Measurements from ENCODE around the gene CFHR2. TPM values are rescaled to one million over a fixed set of nuclear protein-coding genes. Genes with fewer than 3 reads are reported as not detected.
"Not testable (repeated sequence)": the region's sequence is repeated elsewhere in the genome, so short reads cannot be mapped to it uniquely, and the experiment has no call there.

CFHR2 gene
- total RNA-seq, 1 donor from 2014 or later = not detected

DNA sequence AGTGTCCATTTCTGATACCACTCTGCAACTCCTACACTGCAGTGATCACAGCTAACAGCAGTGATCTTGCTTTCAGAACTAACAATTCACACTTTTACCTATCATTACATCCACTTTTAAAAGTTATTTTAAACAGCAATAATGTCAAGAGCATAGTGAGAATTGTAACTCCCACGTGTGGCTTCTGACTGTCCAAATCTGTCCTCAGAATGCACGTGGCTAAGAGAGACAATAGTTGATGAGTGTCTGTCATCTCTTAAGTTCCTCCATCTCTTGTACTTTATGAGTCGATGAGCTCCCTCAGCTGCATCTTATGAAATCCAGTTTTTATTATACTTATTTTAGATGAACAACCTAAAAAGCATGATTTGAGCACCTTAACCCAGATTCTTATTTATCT, 17.3 kb downstream of the CFHR2 start:
- intact Hi-C loops (cut with DNase I) = no loop called here
- H3K27me3 ChIP-seq = no peaks in the 10 kb centered on the region
- H3K4me3 ChIP-seq = no peak overlapping the region
- no peaks in the 10 kb centered on the region for H3K9me3 ChIP-seq
- H3K27ac ChIP-seq = no peak overlapping the region
- no peaks in the 10 kb centered on the region for H3K36me3 ChIP-seq
- no peaks in the 10 kb centered on the region for H3K4me1 ChIP-seq
- DNase-seq (ENCODE audit: extremely low spot score in 2 of 2) = no peak
- no peak for TF ChIP-seq POLR2A (IDR thresholded peaks at IDR 0.05)
- TF ChIP-seq, protein P1, sequence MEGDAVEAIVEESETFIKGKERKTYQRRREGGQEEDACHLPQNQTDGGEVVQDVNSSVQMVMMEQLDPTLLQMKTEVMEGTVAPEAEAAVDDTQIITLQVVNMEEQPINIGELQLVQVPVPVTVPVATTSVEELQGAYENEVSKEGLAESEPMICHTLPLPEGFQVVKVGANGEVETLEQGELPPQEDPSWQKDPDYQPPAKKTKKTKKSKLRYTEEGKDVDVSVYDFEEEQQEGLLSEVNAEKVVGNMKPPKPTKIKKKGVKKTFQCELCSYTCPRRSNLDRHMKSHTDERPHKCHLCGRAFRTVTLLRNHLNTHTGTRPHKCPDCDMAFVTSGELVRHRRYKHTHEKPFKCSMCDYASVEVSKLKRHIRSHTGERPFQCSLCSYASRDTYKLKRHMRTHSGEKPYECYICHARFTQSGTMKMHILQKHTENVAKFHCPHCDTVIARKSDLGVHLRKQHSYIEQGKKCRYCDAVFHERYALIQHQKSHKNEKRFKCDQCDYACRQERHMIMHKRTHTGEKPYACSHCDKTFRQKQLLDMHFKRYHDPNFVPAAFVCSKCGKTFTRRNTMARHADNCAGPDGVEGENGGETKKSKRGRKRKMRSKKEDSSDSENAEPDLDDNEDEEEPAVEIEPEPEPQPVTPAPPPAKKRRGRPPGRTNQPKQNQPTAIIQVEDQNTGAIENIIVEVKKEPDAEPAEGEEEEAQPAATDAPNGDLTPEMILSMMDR (IDR thresholded peaks at IDR 0.05) = no peak
- no peak for TF ChIP-seq POLR2AphosphoS5 (IDR thresholded peaks at IDR 0.05; ENCODE audit: insufficient read depth in 1 of 2, low read depth in 1 of 2)

DNA sequence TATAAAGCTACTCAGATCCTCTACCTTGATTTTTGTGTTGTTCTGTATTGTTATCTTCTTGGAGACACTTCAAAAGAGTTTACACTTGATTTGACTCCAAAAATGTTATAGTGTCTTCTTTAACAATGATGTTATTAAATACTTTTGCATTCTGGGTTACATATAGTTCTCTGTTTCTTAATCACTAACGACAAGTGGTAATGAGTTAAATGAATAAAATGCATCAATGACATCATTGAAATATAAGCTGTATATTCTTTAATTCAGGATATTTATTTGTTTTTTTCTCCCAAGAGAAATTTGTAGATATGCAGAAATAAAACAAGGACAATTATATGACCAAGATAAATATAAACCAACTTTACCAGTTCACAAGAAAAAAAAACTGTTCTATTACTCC, 26.6 kb downstream of the CFHR2 start:
- Histone ChIP-seq H3K27me3 (no peaks in the 10 kb centered on the region), H3K9me3 (no peaks in the 10 kb centered on the region), H3K4me3 (no peak overlapping the region), H3K4me1 (no peaks in the 10 kb centered on the region), H3K36me3 (no peaks in the 10 kb centered on the region), H3K27ac (no peak overlapping the region)
- TF ChIP-seq, protein P1 (IDR thresholded peaks at IDR 0.05) = no peak
- TF ChIP-seq POLR2A (IDR thresholded peaks at IDR 0.05) (no peak), POLR2AphosphoS5 (IDR thresholded peaks at IDR 0.05; ENCODE audit: insufficient read depth in 1 of 2, low read depth in 1 of 2) (no peak)
- DNase-seq (ENCODE audit: extremely low spot score in 2 of 2) = no peak
- intact Hi-C loops (cut with DNase I) = no loop called here

DNA sequence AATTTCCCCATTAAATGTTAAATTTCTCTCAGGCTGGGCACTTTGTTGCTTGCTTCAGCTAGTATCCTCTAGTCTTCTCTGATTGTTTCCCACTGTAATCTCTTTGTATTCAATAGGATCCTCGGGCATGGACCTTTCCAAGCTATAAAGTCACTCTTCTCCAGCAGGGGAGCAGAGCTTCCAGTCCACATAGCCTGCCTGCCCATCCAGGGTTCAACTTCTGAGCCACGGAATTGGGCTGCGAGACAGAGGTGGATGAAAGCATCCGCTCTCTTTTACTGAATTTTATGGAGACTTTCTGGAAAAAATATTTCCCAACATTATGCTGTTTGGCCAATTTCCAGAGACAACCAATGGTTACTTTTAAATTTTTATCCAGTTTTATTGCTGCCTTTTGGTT, 32.7 kb downstream of the CFHR2 start:
- TF ChIP-seq, protein P1 (IDR thresholded peaks at IDR 0.05) = no peak
- no peak for TF ChIP-seq POLR2AphosphoS5 (IDR thresholded peaks at IDR 0.05; ENCODE audit: insufficient read depth in 1 of 2, low read depth in 1 of 2)
- H3K27me3 ChIP-seq = no peaks in the 10 kb centered on the region

DNA sequence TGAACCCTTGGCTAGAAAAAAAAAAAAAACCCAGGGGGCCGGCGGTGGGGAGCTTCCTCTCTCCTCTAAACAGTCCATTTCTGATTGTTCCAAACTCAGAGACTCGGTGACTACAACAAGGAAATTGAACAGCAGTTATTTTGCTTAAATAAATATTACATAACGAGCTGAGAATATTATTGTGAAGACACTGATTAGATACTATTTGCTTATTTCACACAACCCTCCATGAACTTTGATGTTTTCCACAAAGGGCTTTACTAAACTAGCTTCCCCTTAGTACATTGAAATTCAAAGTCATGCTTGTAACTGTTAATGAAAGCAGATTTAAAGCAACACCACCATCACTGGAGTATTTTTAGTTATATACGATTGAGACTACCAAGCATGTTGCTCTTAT, 33.7 kb downstream of the CFHR2 start, which contains the start of gene CFHR5:
CFHR5 (plus strand) TSS at position 279 of the 400 bp plus-strand sequence; CDS start at position 388, 109 bp downstream.
- H3K4me3 ChIP-seq = no peak within 1 kb of the TSS
- DNase-seq (ENCODE audit: extremely low spot score in 2 of 2) = no peak
- no peaks in the 10 kb centered on the region for H3K9me3 ChIP-seq
- no peak within 1 kb of the TSS for H3K27ac ChIP-seq
- intact Hi-C loops (cut with DNase I) = no loop called here
- H3K4me1 ChIP-seq = no peaks in the 10 kb centered on the region
- no peak for TF ChIP-seq POLR2AphosphoS5 (IDR thresholded peaks at IDR 0.05; ENCODE audit: insufficient read depth in 1 of 2, low read depth in 1 of 2)
- TF ChIP-seq, protein P1 (IDR thresholded peaks at IDR 0.05) = no peak
- TF ChIP-seq POLR2A (IDR thresholded peaks at IDR 0.05) = no peak
- no peaks in the 10 kb centered on the region for H3K36me3 ChIP-seq
- no peaks in the 10 kb centered on the region for H3K27me3 ChIP-seq

More for the DNA sequence above, 32.7 kb downstream of the CFHR2 start:
- intact Hi-C loops (cut with DNase I) = no loop called here
- Histone ChIP-seq H3K9me3 (no peaks in the 10 kb centered on the region), H3K4me1 (no peaks in the 10 kb centered on the region), H3K36me3 (no peaks in the 10 kb centered on the region), H3K27ac (no peak overlapping the region), H3K4me3 (no peak overlapping the region)
- no peak for DNase-seq (ENCODE audit: extremely low spot score in 2 of 2)

DNA sequence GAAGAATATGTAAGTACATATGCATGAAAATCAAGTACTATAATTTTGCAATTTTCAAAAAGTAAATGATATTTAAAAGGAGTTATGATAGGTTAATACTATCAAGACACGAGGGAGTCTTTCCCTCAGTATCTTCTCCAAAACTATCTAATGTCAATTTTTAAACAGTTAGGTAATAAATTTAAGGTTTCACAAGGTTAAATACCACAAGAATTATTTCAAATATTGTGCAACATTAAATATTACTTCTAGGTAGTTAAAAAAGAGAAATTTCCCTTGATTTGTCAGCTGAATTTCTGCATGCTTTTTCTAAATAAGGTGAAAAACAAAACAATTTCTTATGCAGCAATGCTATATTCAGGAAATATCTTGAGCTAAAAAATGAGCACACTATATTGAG, 37.3 kb downstream of the CFHR2 start:
- H3K4me1 ChIP-seq = no peaks in the 10 kb centered on the region
- no peaks in the 10 kb centered on the region for H3K36me3 ChIP-seq
- no peak overlapping the region for H3K27ac ChIP-seq
- H3K4me3 ChIP-seq = no peak overlapping the region
- TF ChIP-seq, protein P1 (IDR thresholded peaks at IDR 0.05) = no peak
- no peak for TF ChIP-seq POLR2A (IDR thresholded peaks at IDR 0.05)
- no peak for TF ChIP-seq POLR2AphosphoS5 (IDR thresholded peaks at IDR 0.05; ENCODE audit: insufficient read depth in 1 of 2, low read depth in 1 of 2)
- H3K27me3 ChIP-seq = no peaks in the 10 kb centered on the region
- DNase-seq (ENCODE audit: extremely low spot score in 2 of 2) = no peak
- intact Hi-C loops (cut with DNase I) = no loop called here
- H3K9me3 ChIP-seq = no peaks in the 10 kb centered on the region

DNA sequence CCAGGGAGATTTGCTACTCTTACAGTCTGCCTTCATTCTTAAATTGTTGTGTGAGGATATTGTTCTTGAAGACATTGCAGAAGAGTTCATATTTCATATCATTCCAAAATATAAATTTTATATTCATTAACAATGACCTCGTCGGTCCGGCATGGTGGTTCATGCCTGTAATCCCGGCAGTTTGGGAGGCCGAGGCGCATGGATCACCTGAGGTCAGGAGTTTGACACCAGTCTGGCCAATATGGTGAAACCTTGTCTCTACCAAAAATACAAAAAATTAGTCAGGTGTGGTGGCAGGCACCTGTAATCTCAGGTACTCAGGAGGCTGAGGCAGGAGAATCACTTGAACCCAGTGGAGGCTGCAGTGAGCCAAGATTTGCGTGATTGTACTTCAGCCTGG, 38.7 kb downstream of the CFHR2 start:
- H3K36me3 ChIP-seq; intact Hi-C loops (cut with DNase I); H3K27ac ChIP-seq; H3K9me3 ChIP-seq; H3K4me3 ChIP-seq; H3K27me3 ChIP-seq; H3K4me1 ChIP-seq; DNase-seq (ENCODE audit: extremely low spot score in 2 of 2): not testable (repeated sequence)

DNA sequence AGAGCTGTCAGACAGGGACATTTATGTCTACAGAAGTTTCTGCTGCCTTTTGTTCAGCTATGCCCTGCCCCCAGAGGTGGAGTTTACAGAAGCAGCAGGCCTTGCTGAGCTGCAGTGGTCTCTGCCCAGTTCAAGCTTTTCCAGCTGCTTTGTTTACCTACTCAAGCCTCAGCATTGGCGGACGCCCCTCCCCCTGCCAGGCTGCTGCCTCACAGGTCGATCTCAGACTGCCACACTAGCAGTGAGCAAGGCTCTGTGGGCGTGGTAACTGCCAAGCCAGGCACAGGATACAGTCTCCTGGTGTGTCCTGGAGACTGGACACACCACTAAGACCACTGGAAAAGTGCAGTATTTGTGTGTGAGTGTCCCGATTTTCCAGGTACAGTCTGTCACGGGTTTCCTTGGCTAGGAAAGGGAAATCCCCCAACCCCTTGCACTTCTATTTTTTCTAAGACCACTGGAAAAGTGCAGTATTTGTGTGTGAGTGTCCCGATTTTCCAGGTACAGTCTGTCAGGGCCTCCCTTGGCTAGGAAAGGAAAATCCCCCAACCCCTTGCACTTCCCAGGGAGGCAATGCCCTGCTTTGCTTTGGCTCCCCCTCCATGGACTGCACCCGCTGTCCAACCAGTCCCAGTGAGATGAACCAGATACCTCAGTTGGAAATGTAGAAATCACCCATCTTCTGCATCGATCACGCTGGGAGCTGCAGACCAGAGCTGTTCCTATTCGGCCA, 48.5 kb downstream of the CFHR2 start:
- H3K36me3 ChIP-seq; H3K27me3 ChIP-seq; intact Hi-C loops (cut with DNase I); H3K27ac ChIP-seq; H3K9me3 ChIP-seq; DNase-seq (ENCODE audit: extremely low spot score in 2 of 2); H3K4me3 ChIP-seq; H3K4me1 ChIP-seq: not testable (repeated sequence)
